HT-29 (cell line): ENCODE data around the gene PLOD1. TPM values are rescaled to one million over a fixed set of nuclear protein-coding genes. Genes with fewer than 3 reads are reported as not detected.
"Not testable (repeated sequence)": the region's sequence is repeated elsewhere in the genome, so short reads cannot be mapped to it uniquely, and the experiment has no call there.

Source experiments
- DNase-seq: peaks from one replicate; pipeline ENCODE4 v3.0.0-alpha.2; 2015; ENCODE audit warnings: low spot score
- total RNA-seq: library from RNA; depleted of rRNA; stranded (reverse); fragments of >200 nt; shearing (Covaris generic); gene quantifications from 2 replicates; pipeline ENCODE4 v1.2.3, GENCODE V29; 2014; rRNA removed

Gene PLOD1
- 30.3 and 45.6 TPM in 2 replicates for total RNA-seq

DNA sequence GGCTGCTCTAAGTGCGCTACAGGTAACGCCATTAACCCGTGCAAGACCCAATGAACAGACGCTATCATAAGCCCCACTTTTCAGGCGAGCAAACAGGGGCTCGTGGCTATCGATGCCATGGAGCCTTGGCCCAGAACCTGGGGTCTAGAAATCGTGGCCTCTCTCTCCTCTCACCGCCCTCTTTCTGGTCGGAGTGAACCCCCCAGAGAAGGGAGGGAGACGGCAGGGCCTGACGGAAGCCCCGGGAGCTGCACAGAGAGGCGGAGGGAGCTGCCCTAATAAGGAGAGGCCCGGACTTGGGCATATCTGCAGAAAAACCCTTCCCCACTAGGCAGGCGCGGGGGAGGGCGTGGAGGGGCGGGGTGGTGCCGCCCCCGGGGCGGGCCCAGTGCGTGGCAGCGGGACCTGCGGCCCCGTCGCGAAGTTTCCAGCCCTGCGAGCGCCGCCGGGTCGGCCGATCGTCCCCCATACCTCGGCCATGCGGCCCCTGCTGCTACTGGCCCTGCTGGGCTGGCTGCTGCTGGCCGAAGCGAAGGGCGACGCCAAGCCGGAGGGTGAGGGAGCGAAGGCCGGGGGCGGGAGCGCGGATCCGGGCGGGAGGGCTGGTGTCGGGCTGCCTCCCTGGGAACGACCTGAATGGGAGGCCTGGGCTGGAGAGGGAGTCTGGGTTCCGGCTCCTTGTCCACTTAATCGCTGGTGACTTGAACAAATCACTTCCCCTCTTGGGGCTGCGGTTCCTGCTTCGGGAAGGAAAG, at the start of gene PLOD1:
PLOD1 (plus strand) TSS at position 416 of the 755 bp plus-strand sequence; CDS start at position 479, 63 bp downstream.
- peak; percentile 72 for DNase-seq

DNA sequence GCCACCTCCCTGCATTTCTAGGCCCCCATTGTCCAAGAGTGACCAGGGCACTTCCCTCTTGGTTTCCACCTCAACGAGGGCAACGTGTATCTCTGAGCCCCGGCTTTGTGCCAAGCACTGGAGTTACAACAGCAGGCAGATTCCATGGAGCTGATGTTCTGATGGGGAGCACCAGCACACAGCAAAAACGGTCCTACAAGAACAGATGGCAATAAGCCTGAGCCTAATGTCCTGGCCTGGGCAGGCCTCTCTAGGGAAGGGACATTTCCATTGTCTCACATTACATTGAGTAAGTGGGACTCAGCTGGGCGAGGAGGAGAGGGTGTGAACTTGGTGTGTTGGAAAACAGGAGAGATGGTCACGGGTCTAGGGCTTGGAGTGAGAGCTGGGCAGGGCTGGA, 48.6 kb upstream of the PLOD1 start:
- no peak for DNase-seq

DNA sequence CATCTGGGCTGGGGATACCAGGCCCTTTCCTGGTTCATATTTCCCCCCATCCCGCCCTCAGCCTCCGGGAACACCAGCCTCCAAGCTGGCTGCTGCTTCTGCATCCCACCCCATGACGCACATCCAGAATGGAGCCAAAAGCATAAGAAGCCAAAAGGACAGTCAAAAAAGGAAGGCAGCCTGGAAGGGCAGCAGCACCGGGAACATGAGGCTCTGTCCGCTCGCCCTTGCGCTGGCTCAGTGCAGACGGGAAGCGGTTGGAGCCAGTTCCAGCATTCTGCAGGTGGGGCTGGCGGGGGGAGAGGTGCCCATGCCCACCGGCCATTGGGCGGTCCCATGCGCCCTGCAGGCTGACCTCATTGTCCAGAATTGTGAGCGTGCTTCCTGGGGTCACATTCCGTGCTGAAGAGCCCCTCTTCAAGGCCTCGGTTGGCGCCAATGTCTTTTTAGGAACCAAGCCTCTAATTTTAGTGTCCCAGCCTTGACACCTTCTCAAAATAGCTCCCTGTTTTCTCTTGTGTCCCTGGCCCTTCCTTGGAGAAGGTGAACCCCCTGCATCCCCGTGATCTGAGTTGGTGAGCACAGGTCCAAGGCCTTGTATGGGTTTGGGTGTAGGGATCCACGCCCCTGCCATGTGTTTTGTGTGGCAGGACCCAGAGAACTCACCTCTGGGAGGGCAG, 47.4 kb upstream of the PLOD1 start:
- no peak for DNase-seq

DNA sequence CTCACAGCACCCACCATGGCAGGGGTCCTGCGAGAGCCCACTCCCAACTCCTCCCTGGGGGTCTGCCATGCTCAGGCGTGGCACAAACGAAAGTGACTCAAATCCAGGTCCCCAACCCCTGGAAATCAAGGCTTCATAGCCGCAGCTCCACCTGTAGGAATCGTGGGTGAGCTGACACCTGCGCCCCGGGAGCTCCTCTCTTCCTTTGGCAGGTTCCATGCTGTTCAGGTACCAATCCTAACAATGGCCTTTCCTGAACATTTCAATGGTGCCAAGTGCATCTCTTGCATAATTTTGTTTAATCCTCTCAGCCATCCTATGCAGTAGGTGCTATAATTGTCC, 46.9 kb upstream of the PLOD1 start:
- no peak for DNase-seq

DNA sequence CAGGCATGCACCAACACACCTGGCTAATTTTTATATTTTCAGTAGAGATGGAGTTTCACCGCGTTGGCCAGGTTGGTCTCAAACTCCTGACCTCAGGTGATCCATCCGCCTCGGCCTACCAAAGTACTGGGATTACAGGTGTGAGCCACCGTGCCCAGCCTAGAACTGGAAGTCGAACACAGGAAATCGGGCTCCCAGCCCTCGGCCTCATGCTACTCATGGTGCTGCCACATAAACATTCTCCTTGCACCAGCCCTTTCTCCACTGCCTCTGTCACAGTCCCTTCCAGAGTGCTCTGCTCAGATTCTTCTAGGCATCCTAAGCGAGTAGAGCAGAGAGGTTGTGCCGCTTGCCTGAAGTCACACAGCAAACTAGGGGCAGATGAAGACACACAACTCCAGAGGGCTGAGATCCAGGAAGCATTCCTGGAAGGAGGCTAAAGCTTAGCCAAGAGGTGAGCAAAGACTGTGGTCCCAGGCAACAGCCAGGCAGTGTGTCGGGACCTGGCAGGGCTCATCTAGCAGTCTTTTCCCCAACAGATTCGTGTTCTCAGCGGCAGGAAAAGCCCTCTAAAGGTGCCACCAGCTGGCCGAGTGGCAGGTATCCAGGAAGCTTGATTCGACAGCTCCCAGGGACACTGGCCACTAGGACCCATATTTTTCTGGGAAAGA, 46.2 kb upstream of the PLOD1 start:
- DNase-seq: no peak

DNA sequence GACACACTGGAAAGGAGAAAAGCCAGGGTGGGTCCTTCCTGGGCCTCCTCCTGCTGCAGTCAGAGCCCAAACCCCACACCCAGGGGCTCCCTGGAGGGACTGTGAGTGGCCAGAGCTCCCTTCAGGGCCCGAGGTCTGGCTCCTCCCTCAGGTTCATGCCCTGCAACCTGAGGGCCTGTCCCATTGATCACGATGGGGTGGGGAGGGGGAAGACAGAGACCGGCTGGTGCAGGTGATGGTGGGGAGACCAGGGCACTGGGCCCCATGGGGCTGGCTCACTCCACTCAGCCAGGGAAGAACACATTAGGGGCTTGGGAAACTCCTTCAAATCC, 45.7 kb upstream of the PLOD1 start:
- DNase-seq: no peak

DNA sequence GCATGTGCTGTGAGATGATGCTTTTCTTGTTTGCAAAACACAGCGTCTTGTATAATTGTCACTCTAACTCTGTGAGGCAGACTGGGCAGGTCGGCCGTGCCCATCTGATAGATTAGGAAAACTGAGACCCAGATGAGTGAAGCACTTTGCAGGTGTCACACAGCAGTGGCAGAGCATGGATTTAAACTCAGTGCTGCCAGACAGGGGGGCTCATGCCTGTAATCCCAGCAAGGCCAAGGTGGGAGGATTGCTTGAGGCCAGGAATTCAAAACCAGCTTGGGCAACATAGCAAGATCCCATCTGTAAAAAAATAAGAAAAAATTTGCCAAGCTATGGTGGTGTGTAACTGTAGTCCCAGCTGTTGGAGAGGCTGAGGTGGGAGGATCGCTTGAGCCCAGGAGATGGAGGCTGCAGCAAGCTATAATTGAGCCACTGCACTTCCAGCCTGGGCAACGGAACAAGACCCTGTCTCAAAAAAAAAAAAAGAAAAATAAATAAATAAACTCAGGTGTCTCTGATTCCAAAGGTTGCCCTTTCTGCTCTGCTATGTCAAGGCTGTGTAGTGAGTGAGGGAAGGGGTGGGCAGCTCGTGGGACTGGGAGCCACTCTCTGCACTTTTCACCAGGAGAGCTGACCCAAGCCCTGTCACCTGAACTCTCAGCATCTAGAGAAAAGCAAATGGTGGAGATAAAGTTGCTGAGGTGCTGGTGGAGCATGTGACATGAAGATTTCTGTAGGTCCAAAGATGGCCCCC, 42.9 kb upstream of the PLOD1 start:
- DNase-seq: no peak

DNA sequence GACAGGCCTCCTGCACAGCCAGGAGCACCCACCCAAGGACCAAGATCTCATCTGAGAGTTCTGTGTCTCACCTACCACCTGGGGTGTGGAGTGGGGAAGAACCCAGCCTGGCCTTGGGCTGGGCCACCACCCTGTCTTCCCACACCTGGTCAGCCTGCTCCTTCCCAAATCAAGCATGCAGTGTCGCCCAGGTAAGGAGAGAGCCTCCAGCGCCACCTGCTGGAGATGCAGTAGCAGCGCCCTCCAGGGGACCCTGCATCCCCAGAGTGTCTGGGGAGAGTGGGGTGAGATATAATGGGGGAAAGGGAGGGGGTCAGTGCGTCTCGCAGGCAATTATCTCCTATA, 40.6 kb upstream of the PLOD1 start:
- peak; percentile 74 for DNase-seq

DNA sequence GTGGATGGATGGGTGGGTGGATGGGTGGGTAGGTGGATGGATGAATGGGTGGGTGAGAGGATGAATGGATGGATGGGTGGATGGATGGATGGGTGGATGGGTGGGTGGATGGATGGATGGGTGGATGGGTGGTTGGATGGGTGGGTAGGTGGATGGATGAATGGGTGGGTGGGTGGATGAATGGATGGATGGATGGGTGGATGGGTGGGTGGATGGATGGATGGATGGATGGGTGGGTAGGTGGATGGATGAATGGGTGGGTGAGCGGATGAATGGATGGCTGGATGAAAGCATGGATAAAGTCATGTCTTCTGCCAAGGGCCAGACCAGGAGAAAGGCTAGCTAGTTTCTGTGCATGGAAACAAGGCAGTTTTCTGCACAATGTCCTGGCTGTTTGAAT, 40.0 kb upstream of the PLOD1 start:
- DNase-seq: not testable (repeated sequence)

DNA sequence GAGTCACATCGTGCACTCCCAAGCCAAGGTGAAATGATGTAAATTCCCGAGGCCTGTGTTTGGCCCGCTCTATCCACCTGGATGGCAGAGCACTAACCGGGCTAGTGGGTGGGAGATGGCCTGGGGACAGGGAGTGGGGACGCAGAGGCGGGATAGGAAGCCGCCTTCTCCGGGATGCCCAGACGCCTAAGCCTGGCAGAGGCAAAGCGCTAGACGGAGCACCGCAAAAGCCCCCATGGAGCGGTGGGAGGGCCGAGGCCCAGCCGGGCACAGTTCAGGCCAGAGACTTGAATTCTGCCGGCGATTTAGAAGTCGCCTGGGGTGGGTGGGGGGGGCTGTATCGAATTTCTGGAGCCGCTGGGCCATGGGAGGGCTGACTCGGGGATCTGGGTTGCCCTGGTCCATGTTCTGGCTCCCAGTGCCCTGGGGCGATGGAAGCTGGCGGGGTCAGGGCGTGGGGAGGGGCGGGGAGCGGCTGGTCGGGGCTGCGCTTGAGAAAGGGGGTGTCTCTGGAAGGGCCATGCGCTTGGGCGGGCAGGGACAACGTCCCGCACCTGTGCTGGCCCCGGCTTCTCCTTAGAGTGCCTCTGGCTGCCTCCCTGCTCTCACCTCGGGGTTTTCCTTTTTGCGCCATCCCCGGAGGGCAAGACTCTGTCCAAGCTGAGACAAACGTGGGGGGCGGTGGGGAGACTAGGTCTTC, 36.3 kb upstream of the PLOD1 start:
- no peak for DNase-seq

DNA sequence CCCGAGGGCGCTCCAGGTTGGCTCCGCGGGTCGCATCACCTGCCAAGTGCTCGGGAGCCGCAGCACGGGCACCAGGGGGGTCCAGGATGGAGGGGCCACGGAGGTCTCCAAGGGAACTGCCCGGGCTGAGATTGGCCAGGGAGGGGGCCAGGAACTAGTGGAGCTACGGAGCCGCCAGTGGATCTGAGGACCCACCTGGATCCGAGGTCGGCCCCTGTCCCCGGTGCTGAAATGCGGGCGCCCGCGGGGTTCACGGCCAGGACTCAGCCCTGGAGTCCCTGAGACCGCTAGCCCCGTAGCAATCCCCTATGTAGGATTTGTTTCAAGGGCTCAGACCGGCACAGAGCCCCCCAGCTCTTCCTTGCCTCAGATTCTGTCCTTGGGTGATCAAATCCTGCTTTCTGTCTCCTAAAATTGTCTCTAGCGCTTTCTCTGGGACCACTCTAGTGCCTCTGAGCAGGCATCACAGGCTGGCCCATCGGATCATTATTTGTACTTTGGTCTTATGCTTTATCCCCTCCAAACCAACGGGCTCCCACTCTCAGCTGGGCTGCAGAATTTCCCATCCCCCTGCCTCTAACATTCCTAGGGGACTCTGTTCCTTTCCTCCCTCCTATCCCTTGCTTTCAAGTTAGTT, 35.6 kb upstream of the PLOD1 start:
- DNase-seq: no peak

DNA sequence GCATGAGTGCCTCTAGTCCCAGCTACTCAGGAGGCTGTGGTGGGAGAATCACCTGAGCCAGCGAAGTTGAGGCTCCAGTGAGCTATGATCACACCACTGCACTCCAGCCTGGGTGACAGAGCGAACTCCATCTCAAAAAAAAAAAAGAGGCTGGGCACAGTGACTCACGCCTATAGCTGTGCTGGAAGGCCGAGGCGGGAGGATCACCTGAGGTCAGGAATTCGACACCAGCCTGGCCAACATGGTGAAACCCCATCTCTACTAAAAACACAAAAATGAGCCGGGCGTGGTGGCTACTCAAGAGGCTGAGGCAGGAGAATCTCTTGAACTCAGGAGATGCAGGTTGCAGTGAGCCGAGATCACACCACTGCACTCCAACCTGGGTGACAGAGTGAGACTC, 33.1 kb upstream of the PLOD1 start:
- DNase-seq: not testable (repeated sequence)

DNA sequence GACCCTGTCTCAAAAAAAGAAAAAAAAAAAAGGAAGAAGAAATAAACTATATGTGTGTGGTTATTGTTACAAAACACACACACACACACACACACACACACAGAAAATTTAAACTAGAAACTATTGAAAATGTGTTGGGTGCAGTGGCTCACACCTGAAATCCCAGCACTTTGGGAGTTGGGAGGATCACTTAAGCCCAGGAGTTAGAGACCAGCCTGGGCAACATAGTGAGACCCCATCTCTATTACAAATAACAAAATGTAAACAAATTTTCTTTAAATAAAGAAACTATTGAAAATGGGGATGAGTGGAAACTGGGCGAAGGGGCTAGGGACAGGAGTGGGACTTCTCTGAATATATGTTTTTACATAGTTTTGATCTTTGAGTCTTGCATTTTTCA, 31.3 kb upstream of the PLOD1 start:
- DNase-seq: no peak

DNA sequence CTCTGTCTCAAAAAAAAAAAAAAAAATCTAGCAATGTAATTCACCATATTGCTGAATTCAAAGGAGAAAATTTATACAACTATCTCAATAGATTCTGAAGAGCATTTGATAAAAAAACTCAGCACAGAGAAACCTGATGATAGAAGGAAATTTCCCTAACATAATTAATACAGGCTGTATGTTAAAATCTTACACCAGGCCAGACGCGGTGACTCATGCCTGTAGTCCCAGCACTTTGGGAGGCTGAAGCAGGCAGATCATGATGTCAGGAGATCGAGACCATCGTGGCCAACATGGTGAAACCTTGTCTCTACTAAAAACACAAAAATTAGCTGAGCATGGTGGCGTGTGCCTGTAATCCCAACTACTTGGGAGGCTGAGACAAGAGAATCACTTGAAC, 30.4 kb upstream of the PLOD1 start:
- not testable (repeated sequence) for DNase-seq

DNA sequence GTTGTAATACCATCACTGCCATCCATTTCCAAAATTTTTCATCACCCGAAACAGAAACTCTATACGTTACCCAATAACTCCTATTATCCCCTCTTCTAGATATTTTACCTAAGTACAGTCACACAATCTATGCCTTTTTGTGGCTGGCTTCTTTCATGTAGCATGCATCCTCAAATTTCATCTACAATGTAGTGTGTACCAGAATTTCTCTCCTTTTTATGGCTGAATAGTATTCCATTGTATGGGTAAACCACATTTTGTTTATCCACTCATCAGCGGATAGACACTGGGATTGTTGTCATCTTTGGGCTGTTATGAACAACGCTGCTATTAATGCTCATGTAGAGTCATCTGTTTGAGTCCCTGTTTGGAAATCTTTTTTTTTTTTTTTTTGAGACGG, 29.5 kb upstream of the PLOD1 start:
- DNase-seq: no peak

DNA sequence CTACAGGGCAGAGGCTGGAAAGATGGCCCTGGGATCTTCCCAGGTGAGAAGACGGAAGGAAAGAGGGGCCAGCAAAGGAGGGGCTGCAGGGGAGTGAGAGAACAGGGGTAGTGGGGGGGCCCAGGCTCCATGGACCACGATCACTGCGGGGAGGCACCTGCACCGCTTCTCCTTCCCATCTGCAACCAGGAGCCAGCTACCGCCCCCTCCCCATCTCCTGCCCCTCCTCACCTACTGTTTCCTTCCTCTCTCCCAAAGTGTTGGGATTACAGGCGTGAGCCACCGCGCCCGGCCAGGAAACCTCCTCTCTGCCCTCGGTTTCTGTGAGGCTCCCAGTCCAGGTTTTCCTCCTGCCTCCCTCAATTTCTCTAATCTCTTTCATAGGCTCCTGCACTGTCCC, 27.6 kb upstream of the PLOD1 start:
- DNase-seq: no peak

DNA sequence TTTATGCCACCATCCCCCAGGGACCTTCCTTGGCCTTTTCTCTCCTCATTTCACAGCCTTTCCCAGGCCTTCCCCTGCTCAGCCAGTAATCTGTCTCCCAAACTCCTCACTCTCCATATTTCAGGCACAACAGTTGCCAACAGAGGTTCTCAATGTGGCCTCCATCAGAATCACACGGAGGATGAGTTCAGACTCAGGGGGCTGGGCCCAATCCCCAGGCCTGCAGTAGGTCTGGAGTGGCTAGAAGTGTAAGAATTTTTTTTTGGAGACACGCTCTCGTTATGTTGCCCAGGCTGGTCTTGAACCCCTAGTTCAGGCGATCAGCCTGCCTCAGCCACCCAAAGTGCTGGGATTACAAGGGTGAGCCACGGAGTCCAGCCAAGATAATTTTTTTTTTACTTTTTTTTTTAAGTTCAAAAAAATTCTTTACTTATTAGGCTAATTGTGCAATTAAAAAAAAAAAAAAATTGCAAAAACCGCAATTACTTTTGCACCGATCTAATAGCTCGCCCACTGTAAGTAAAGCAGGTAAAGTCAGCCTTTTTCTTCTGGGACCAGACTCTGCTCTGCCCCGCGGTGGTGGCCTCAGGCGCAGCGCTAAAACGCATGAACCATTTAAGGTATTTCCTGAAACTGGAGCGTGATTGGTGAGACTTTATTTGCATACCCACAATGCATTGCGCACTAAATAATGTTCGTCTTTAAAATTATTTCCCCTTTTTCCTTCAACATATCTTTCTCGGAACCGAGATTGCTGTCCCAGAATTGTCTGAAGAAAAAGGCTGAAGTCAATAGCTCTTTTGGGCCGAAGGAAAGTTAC, 27.0 kb upstream of the PLOD1 start:
- DNase-seq: peak; percentile 97

DNA sequence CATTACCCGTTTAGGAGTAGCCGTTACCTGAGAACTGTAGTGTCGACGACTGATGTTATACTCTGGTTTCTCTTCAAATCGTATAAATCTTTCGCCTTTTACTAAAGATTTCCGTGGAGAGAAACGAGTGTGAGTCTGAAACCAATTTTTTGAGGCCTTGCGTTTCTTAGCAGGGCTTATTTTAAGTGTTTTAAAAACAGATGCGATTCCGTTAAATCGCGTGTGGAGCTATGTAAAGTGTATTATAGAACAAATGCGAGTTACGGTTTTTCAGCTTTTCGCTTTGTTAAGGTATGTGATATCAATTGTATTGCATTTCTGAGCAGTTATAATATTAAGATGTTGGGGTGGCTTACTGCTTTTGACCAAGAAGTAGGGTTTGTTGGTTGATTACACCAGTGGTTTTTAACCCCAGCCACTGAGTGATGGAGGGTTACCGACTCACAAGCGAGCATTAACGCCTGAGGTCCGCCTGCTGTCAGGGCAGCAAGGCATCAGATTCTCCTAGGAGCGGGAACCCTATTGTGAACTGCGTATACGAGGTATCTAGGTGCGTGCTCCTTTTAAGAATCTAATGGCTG, 26.3 kb upstream of the PLOD1 start:
- peak; percentile 99 for DNase-seq

DNA sequence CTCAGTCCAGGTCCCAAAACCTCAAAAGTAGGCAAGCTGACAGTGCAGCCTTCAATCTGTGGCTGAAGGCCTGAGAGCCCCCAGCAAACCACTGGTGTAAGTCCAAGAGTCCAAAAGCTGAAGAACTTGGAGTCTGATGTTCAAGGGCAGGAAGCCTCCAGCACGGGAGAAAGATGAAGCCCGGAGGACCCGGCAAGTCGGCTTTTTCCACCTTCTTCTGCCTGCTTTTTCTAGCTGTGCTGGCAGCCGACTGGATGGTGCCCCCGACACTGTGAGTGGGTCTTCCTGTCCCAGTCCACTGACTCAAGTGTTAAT, 23.6 kb upstream of the PLOD1 start:
- DNase-seq: not testable (repeated sequence)

DNA sequence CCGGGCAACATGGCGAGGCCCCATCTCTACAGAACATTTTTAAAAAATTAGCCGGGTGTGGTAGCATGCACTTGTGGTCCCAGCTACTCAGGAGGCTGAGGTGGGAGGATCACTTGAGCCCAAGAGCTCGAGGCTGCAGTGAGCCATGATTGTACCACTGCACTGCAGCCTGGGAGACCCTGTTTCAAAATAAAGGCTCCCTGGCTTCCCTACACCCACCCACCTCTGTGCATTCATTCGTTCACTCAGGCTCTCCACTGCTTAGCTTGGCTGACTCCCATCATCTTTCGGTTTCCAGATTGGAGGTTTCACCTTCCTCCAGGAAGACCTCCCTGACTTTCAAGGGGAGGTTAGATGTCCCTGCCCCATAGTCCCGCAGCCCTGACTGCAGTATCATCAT, 22.5 kb upstream of the PLOD1 start:
- no peak for DNase-seq
